ENCODE results near the gene C2CD2. TPM values are rescaled to one million over a fixed set of nuclear protein-coding genes. Genes with fewer than 3 reads are reported as not detected.
A peak's percentile ranks its signal among the peaks of the same experiment; 100 is the strongest.

C2CD2 gene
- total RNA-seq, 6 experiments from 2014 or later, result 7.3 to 11.4 (median 8.3) TPM

GRCh38 chr21:41977034-41977950 lies 23.5 kb upstream of the C2CD2 start:
- no peaks in the 10 kb centered on the region for H3K9me3 ChIP-seq
- DNase-seq, result peak in 1 of 3 donors; percentile 33
- no peaks in the 10 kb centered on the region for H3K4me1 ChIP-seq
- no peak overlapping the region for H3K27ac ChIP-seq
- no peak for ATAC-seq
- H3K4me3 ChIP-seq, result no peak overlapping the region
- no peaks in the 10 kb centered on the region for H3K27me3 ChIP-seq
- intact Hi-C loops (cut with DNase I), result no loop called here
- H3K36me3 ChIP-seq, result no peaks in the 10 kb centered on the region
- WGBS (ENCODE audit: insufficient coverage, low coverage, low lambda C conversion rate, missing lambda C conversion rate), result 75% methylated on average over 9 of the region's 17 CpGs
- TF ChIP-seq CTCF (IDR thresholded peaks at IDR 0.05) (no peak), POLR2A (IDR thresholded peaks at IDR 0.05) (no peak)

GRCh38 chr21:41976611-41977010 lies 22.8 kb upstream of the C2CD2 start:
- no peaks in the 10 kb centered on the region for H3K9me3 ChIP-seq
- ATAC-seq (no peak), DNase-seq (peak in 1 of 3 donors; percentile 26)
- TF ChIP-seq CTCF (IDR thresholded peaks at IDR 0.05) (no peak), POLR2A (IDR thresholded peaks at IDR 0.05) (no peak)
- no peaks in the 10 kb centered on the region for H3K36me3 ChIP-seq
- H3K4me1 ChIP-seq, result no peaks in the 10 kb centered on the region
- no peak overlapping the region for H3K4me3 ChIP-seq
- intact Hi-C loops (cut with DNase I), result no loop called here
- H3K27ac ChIP-seq, result no peak overlapping the region
- H3K27me3 ChIP-seq, result no peaks in the 10 kb centered on the region
- 89% methylated on average over 5 of the region's 8 CpGs for WGBS (ENCODE audit: insufficient coverage, low coverage, low lambda C conversion rate, missing lambda C conversion rate)

- peak in 1 of 3 donors; percentile 41 for DNase-seq
- Histone ChIP-seq H3K9me3 (no peaks in the 10 kb centered on the region), H3K27me3 (no peaks in the 10 kb centered on the region), H3K4me3 (no peak overlapping the region), H3K36me3 (no peaks in the 10 kb centered on the region), H3K4me1 (no peaks in the 10 kb centered on the region), H3K27ac (no peak overlapping the region)
- intact Hi-C loops (cut with DNase I), result no loop called here
- WGBS (ENCODE audit: insufficient coverage, low coverage, low lambda C conversion rate, missing lambda C conversion rate), result 90% methylated on average over 2 of the region's 17 CpGs
- no peak for ATAC-seq
- TF ChIP-seq POLR2A (IDR thresholded peaks at IDR 0.05) (no peak), CTCF (IDR thresholded peaks at IDR 0.05) (no peak)
Observed at GRCh38 chr21:41975391-41976272, 21.8 kb upstream of the C2CD2 start.

- Histone ChIP-seq H3K4me3 (no peak overlapping the region), H3K27ac (no peak overlapping the region), H3K9me3 (no peaks in the 10 kb centered on the region), H3K27me3 (no peaks in the 10 kb centered on the region), H3K36me3 (no peaks in the 10 kb centered on the region), H3K4me1 (no peaks in the 10 kb centered on the region)
- ATAC-seq, result no peak
- TF ChIP-seq POLR2A (IDR thresholded peaks at IDR 0.05) (no peak), CTCF (IDR thresholded peaks at IDR 0.05) (no peak)
- WGBS (ENCODE audit: insufficient coverage, low coverage, low lambda C conversion rate, missing lambda C conversion rate), result 77% methylated on average over 3 of the region's 4 CpGs
- peak in 1 of 3 donors; percentile 35 for DNase-seq
- intact Hi-C loops (cut with DNase I), result no loop called here
Observed at GRCh38 chr21:41974752-41975053, 20.9 kb upstream of the C2CD2 start.

Data from right lobe of liver (tissue), 6 donors.